A549 (cell line): ENCODE measurements around the gene CRYBB3.

ENCODE experiments used
- CHD4 ChIP-seq: fragments of 200-600 bp; sonication (generic); IDR thresholded peaks from 2 replicates; pipeline ENCODE4 v1.6.1; 2016; ENCODE audit warnings: antibody characterized with exemption, mild to moderate bottlenecking, borderline replicate concordance
- EP300 ChIP-seq, 2 experiments: fragments of >200 bp; sonication (Bioruptor Twin); formaldehyde crosslinking; IDR thresholded peaks; 2 replicates in 1 of 2; 3 replicates in 1 of 2; pipeline ENCODE4 v1.6.1; 2016 to 2017
- FOXS1 ChIP-seq: fragments of 250-450 bp; sonication (Bioruptor Pico); IDR thresholded peaks from 2 replicates; pipeline ENCODE4 v1.5.0; 2020; ENCODE audit warnings: mild to moderate bottlenecking, moderate library complexity
- HOXB13 ChIP-seq: fragments of 250-450 bp; sonication (Bioruptor Pico); IDR thresholded peaks from 2 replicates; pipeline ENCODE4 v1.5.0; 2020; ENCODE audit warnings: low read depth, mild to moderate bottlenecking, moderate library complexity
- NR3C1 ChIP-seq: fragments of >200 bp; sonication (Bioruptor Twin); formaldehyde crosslinking; IDR thresholded peaks from 3 replicates; pipeline ENCODE4 v1.6.1; 2017
- POLR2A ChIP-seq: IDR thresholded peaks from 2 replicates; pipeline ENCODE4 v1.6.1; 2012; ENCODE audit warnings: mild to moderate bottlenecking, low read length
- RAD21 ChIP-seq, 2 experiments: fragments of >200 bp in 1 of 2; sonication (Bioruptor Twin) in 1 of 2; formaldehyde crosslinking in 1 of 2; IDR thresholded peaks in 1 of 2; conservative IDR thresholded peaks in 1 of 2; 2 replicates in 1 of 2; 3 replicates in 1 of 2; pipeline ENCODE4 v1.6.1; 2012 to 2018; ENCODE audit warnings: inconsistent platforms in 1 of 2
- TF ChIP-seq, protein P1 (sequence below): fragments of >200 bp; sonication (Bioruptor Twin); formaldehyde crosslinking; IDR thresholded peaks from 3 replicates; pipeline ENCODE4 v1.5.1; 2016
- TF ChIP-seq, protein P2 (sequence below): IDR thresholded peaks from 2 replicates; pipeline ENCODE4 v1.6.1; 2012

DNA sequence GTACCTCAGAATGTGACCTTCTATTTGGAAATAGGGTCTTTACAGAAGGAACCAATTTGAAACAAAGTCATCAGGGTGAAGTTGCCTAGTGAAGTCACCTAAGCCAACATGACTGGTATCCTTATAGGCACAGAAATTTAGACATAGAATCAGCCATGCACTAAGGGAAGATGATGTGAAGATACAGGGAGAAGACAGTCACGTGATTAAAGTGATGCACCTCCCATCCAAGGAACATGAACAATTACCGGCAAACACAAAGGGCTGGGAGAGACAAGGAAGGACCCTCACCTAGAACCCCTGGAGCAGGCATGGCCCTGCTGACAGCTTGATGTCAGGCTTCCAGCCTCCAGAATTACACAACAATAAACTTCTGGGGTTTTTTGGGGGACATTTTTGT lies 16.6 kb downstream of the CRYBB3 start:
- TF ChIP-seq CHD4 (no peak), HOXB13 (CRISPR knock-in tag) (no peak), FOXS1 (CRISPR knock-in tag) (no peak), EP300 (IDR thresholded peaks at IDR 0.05) (no peak), POLR2A (no peak), NR3C1 (no peak), RAD21 (conservative IDR thresholded peaks at IDR 0.05 in 1 of 2, IDR thresholded peaks at IDR 0.05 in 1 of 2) (no peak)
- TF ChIP-seq, protein P1, sequence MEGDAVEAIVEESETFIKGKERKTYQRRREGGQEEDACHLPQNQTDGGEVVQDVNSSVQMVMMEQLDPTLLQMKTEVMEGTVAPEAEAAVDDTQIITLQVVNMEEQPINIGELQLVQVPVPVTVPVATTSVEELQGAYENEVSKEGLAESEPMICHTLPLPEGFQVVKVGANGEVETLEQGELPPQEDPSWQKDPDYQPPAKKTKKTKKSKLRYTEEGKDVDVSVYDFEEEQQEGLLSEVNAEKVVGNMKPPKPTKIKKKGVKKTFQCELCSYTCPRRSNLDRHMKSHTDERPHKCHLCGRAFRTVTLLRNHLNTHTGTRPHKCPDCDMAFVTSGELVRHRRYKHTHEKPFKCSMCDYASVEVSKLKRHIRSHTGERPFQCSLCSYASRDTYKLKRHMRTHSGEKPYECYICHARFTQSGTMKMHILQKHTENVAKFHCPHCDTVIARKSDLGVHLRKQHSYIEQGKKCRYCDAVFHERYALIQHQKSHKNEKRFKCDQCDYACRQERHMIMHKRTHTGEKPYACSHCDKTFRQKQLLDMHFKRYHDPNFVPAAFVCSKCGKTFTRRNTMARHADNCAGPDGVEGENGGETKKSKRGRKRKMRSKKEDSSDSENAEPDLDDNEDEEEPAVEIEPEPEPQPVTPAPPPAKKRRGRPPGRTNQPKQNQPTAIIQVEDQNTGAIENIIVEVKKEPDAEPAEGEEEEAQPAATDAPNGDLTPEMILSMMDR: no peak
- TF ChIP-seq, protein P2, sequence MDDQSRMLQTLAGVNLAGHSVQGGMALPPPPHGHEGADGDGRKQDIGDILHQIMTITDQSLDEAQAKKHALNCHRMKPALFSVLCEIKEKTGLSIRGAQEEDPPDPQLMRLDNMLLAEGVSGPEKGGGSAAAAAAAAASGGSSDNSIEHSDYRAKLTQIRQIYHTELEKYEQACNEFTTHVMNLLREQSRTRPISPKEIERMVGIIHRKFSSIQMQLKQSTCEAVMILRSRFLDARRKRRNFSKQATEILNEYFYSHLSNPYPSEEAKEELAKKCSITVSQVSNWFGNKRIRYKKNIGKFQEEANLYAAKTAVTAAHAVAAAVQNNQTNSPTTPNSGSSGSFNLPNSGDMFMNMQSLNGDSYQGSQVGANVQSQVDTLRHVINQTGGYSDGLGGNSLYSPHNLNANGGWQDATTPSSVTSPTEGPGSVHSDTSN: no peak
